ENCODE data around the gene MINPP1. TPM values are rescaled to one million over a fixed set of nuclear protein-coding genes. Genes with fewer than 3 reads are reported as not detected.
A peak's percentile ranks its signal among the peaks of the same experiment; 100 is the strongest.
"Not testable (repeated sequence)": the region's sequence is repeated elsewhere in the genome, so short reads cannot be mapped to it uniquely, and the experiment has no call there.

MINPP1 gene
- total RNA-seq, 1 donor from 2014 or later = 14.6 TPM

GRCh38 chr10:87562750-87563149 lies 58.1 kb downstream of the MINPP1 start:
- no peak for DNase-seq (ENCODE audit: low read depth in 2 of 2)

GRCh38 chr10:87565010-87565409 lies 60.3 kb downstream of the MINPP1 start:
- DNase-seq (ENCODE audit: low read depth in 2 of 2) = no peak

GRCh38 chr10:87575851-87576250 lies 71.2 kb downstream of the MINPP1 start:
- DNase-seq (ENCODE audit: low read depth in 2 of 2) = no peak

- DNase-seq (ENCODE audit: low read depth in 2 of 2) = no peak
Observed at GRCh38 chr10:87578160-87578841, 73.6 kb downstream of the MINPP1 start.

- DNase-seq (ENCODE audit: low read depth in 2 of 2) = no peak
Observed at GRCh38 chr10:87578842-87579401, 74.2 kb downstream of the MINPP1 start.

- DNase-seq (ENCODE audit: low read depth in 2 of 2) = no peak
Observed at GRCh38 chr10:87579563-87579962, 74.9 kb downstream of the MINPP1 start.

- DNase-seq (ENCODE audit: low read depth in 2 of 2) = no peak
Observed at GRCh38 chr10:87580016-87580415, 75.3 kb downstream of the MINPP1 start.

- DNase-seq (ENCODE audit: low read depth in 2 of 2) = peak in 1 of 2 donors; percentile 71
Observed at GRCh38 chr10:87585565-87586514, 81.1 kb downstream of the MINPP1 start.

- no peak for DNase-seq (ENCODE audit: low read depth in 2 of 2)
Observed at GRCh38 chr10:87589645-87590051, 85.0 kb downstream of the MINPP1 start.

- no peak for DNase-seq (ENCODE audit: low read depth in 2 of 2)
Observed at GRCh38 chr10:87590705-87591588, 86.3 kb downstream of the MINPP1 start.

GRCh38 chr10:87591589-87591886 lies 86.8 kb downstream of the MINPP1 start:
- no peak for DNase-seq (ENCODE audit: low read depth in 2 of 2)

- not testable (repeated sequence) for DNase-seq (ENCODE audit: low read depth in 2 of 2)
Observed at GRCh38 chr10:87592920-87593319, 88.2 kb downstream of the MINPP1 start.

GRCh38 chr10:87593702-87594101 lies 89.0 kb downstream of the MINPP1 start:
- no peak for DNase-seq (ENCODE audit: low read depth in 2 of 2)

- DNase-seq (ENCODE audit: low read depth in 2 of 2) = no peak
Observed at GRCh38 chr10:87594181-87594580, 89.5 kb downstream of the MINPP1 start.

GRCh38 chr10:87594864-87595263 lies 90.2 kb downstream of the MINPP1 start:
- DNase-seq (ENCODE audit: low read depth in 2 of 2) = no peak

GRCh38 chr10:87596351-87596750 lies 91.7 kb downstream of the MINPP1 start:
- DNase-seq (ENCODE audit: low read depth in 2 of 2) = no peak

- no peak for DNase-seq (ENCODE audit: low read depth in 2 of 2)
Observed at GRCh38 chr10:87598700-87599099, 94.0 kb downstream of the MINPP1 start.

- DNase-seq (ENCODE audit: low read depth in 2 of 2) = no peak
Observed at GRCh38 chr10:87600581-87600980, 95.9 kb downstream of the MINPP1 start.
